ENCODE data around the gene ARPC1A. TPM values are rescaled to one million over a fixed set of nuclear protein-coding genes. Genes with fewer than 3 reads are reported as not detected.

The ARPC1A gene
- total RNA-seq, 4 donors from 2014 or later = 103 to 137 (median 124) TPM

GRCh38 chr7:99380032-99380822, 54.5 kb downstream of the ARPC1A start:
- DNase-seq (ENCODE audit: low spot score) (no peak), ATAC-seq (ENCODE audit: low FRiP score) (peak; percentile 47)
- TF ChIP-seq, protein P1, sequence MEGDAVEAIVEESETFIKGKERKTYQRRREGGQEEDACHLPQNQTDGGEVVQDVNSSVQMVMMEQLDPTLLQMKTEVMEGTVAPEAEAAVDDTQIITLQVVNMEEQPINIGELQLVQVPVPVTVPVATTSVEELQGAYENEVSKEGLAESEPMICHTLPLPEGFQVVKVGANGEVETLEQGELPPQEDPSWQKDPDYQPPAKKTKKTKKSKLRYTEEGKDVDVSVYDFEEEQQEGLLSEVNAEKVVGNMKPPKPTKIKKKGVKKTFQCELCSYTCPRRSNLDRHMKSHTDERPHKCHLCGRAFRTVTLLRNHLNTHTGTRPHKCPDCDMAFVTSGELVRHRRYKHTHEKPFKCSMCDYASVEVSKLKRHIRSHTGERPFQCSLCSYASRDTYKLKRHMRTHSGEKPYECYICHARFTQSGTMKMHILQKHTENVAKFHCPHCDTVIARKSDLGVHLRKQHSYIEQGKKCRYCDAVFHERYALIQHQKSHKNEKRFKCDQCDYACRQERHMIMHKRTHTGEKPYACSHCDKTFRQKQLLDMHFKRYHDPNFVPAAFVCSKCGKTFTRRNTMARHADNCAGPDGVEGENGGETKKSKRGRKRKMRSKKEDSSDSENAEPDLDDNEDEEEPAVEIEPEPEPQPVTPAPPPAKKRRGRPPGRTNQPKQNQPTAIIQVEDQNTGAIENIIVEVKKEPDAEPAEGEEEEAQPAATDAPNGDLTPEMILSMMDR (IDR thresholded peaks at IDR 0.05) = no peak

- no peak for DNase-seq (ENCODE audit: low spot score)
- TF ChIP-seq, protein P1 (IDR thresholded peaks at IDR 0.05) = no peak
- ATAC-seq (ENCODE audit: low FRiP score) = no peak
These were observed 55.3 kb downstream of the ARPC1A start for GRCh38 chr7:99380823-99381663.

- no peak for DNase-seq (ENCODE audit: low spot score)
- no peak for ATAC-seq (ENCODE audit: low FRiP score)
- TF ChIP-seq, protein P1 (IDR thresholded peaks at IDR 0.05) = no peak
These were observed 56.0 kb downstream of the ARPC1A start for GRCh38 chr7:99381664-99382075.

GRCh38 chr7:99383203-99383602, 57.5 kb downstream of the ARPC1A start:
- TF ChIP-seq, protein P1 (IDR thresholded peaks at IDR 0.05) = no peak
- DNase-seq (ENCODE audit: low spot score) (no peak), ATAC-seq (ENCODE audit: low FRiP score) (no peak)

DNA sequence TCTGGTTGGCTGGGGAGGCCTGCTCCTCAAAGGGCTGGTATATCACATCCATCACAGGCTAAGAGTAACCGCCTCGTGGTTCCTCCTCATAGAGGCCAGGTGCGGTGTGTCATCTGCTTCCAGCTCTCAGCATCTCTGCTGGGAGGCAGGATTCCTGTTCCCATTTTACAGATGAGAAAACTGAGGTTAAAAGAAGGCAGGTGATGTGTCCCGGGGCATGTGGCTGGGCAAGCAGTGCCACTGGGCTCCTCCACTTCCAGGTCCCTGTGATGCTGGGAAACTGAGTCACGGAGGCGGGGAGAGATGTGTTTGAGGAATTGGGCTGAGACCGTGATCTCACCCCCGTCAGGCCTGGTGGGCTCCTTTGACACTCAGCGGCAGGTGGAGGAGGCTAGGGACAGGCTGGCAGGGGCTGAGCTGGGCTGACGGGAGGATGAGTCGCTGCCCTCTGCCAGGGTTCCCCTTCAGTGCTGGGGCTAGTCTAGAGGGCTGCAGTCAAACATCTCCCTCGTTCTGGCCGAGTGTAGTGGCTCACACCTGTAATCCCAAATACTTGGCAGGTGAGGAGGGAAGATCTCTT, 58.2 kb downstream of the ARPC1A start:
- ATAC-seq (ENCODE audit: low FRiP score) (no peak), DNase-seq (ENCODE audit: low spot score) (no peak)
- TF ChIP-seq, protein P1 (IDR thresholded peaks at IDR 0.05) = no peak

DNA sequence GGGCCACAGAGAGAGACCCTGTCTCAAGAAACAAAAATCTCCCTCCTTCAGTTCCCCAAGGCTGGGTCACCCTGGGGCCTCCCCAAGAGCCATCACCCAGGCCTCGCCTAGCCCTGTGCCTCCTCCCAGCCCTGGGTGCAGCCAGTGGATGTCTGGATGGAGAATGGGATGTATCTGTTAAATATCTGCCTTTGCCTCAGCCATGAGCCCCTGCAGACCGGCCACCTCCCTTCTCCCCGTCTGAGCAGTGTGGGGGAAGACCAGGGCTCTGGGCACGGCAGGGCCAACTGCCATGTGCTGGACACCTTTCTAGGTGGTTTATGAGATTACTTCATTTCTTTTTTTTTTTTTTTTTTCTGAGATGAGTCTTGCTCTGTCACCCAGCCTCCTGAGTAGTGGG, 58.8 kb downstream of the ARPC1A start:
- DNase-seq (ENCODE audit: low spot score) (no peak), ATAC-seq (ENCODE audit: low FRiP score) (no peak)
- TF ChIP-seq, protein P1 (IDR thresholded peaks at IDR 0.05) = no peak

Data from omental fat pad (tissue), 4 donors.